Skeletal muscle tissue (tissue), 4 donors: ENCODE data around the gene LRRC8E. TPM values are rescaled to one million over a fixed set of nuclear protein-coding genes. Genes with fewer than 3 reads are reported as not detected.

Source experiments
- H3K27ac ChIP-seq: one replicate; pipeline ENCODE4 v1.7.0; 2013; ENCODE audit warnings: mild to moderate bottlenecking, low read depth, low read length, inconsistent platforms
- H3K27me3 ChIP-seq, 3 donors: one replicate each; pipeline ENCODE4 v1.7.0; 2013; ENCODE audit warnings: low read length in 3 of 3; ENCODE audit not compliant: control insufficient read depth in 3 of 3, insufficient read depth in 3 of 3
- H3K36me3 ChIP-seq, 3 donors: one replicate each; pipeline ENCODE4 v1.7.0; 2013; ENCODE audit warnings: low read length in 3 of 3; ENCODE audit not compliant: control insufficient read depth in 3 of 3, insufficient read depth in 3 of 3
- H3K4me1 ChIP-seq, 3 donors: one replicate each; pipeline ENCODE4 v1.7.0; 2013; ENCODE audit warnings: low read length in 3 of 3, mild to moderate bottlenecking in 3 of 3; ENCODE audit not compliant: control insufficient read depth in 3 of 3, insufficient read depth in 3 of 3
- H3K4me3 ChIP-seq, 3 donors: one replicate each; pipeline ENCODE4 v1.7.0; 2013; ENCODE audit warnings: low read length in 3 of 3
- H3K9ac ChIP-seq, 3 donors: one replicate each; pipeline ENCODE4 v1.7.0; 2013; ENCODE audit warnings: low read length in 3 of 3, mild to moderate bottlenecking in 3 of 3, moderate library complexity in 2 of 3, low read depth in 1 of 3
- H3K9me3 ChIP-seq, 3 donors: one replicate each; pipeline ENCODE4 v1.7.0; 2013; ENCODE audit warnings: low read length in 3 of 3; ENCODE audit not compliant: control insufficient read depth in 3 of 3
- total RNA-seq: library from RNA; depleted of rRNA; stranded (reverse); fragments of >200 nt; gene quantifications from one replicate; pipeline ENCODE4 v1.2.3, GENCODE V29; 2014
- donor health status: Osteomylitis.

The LRRC8E gene
- total RNA-seq, 1 donor from 2014 or later, result under 0.01 TPM

GRCh38 chr19:7941895-7942596 lies 53.7 kb downstream of the LRRC8E start:
- no peaks in the 10 kb centered on the region for H3K27me3 ChIP-seq
- peak overlapping the region in 2 of 3 donors; percentile 78 to 97 for H3K4me3 ChIP-seq
- peaks cover 19 to 28% (median 23%) of the 10 kb centered on the region in 3 donors for H3K36me3 ChIP-seq
- H3K9me3 ChIP-seq, result no peaks in the 10 kb centered on the region
- H3K27ac ChIP-seq, result no peak overlapping the region
- H3K9ac ChIP-seq, result peak overlapping the region in 1 of 3 donors; percentile 99
- peaks cover 20 to 29% (median 25%) of the 10 kb centered on the region in 3 donors for H3K4me1 ChIP-seq

GRCh38 chr19:7942981-7943443 lies 54.7 kb downstream of the LRRC8E start:
- peak overlapping the region; percentile 98 to 99 (median 99) for H3K9ac ChIP-seq
- H3K9me3 ChIP-seq, result no peaks in the 10 kb centered on the region
- peaks cover 12 to 22% (median 19%) of the 10 kb centered on the region in 3 donors for H3K36me3 ChIP-seq
- H3K27me3 ChIP-seq, result no peaks in the 10 kb centered on the region
- H3K4me1 ChIP-seq, result peaks cover 20 to 29% (median 25%) of the 10 kb centered on the region in 3 donors
- H3K4me3 ChIP-seq, result peak overlapping the region; percentile 78 to 97 (median 92)
- peak overlapping the region; percentile 100 for H3K27ac ChIP-seq

GRCh38 chr19:7943444-7944176 lies 55.3 kb downstream of the LRRC8E start, which contains the start of gene TIMM44:
Gene TIMM44, minus strand, starts transcription at chr19:7943666. Its CDS starts 15 bp downstream, at chr19:7943651.
- Histone ChIP-seq H3K36me3 (peaks cover 12 to 21% (median 19%) of the 10 kb centered on the region in 3 donors), H3K27ac (peak within 1 kb of the TSS; percentile 100), H3K27me3 (no peaks in the 10 kb centered on the region), H3K9me3 (no peaks in the 10 kb centered on the region), H3K4me3 (peak within 1 kb of the TSS; percentile 79 to 97 (median 95)), H3K4me1 (peaks cover 20 to 29% (median 25%) of the 10 kb centered on the region in 3 donors), H3K9ac (peak within 1 kb of the TSS; percentile 98 to 99 (median 99))

- H3K9ac ChIP-seq, result peak overlapping the region; percentile 69 to 90 (median 88)
- H3K4me3 ChIP-seq, result peak overlapping the region; percentile 79 to 95 (median 95)
- peaks cover 12 to 15% (median 15%) of the 10 kb centered on the region in 3 donors for H3K36me3 ChIP-seq
Measured at GRCh38 chr19:7944177-7944761, 56.0 kb downstream of the LRRC8E start.

GRCh38 chr19:7947939-7948338 lies 59.6 kb downstream of the LRRC8E start:
- H3K27ac ChIP-seq, result no peak overlapping the region
- peaks cover 21 to 27% (median 21%) of the 10 kb centered on the region in 3 donors for H3K4me1 ChIP-seq
- no peak overlapping the region for H3K9ac ChIP-seq
- H3K9me3 ChIP-seq, result no peaks in the 10 kb centered on the region
- no peaks in the 10 kb centered on the region for H3K36me3 ChIP-seq
- no peak overlapping the region for H3K4me3 ChIP-seq
- H3K27me3 ChIP-seq, result no peaks in the 10 kb centered on the region

More at GRCh38 chr19:7944177-7944761, 56.0 kb downstream of the LRRC8E start:
- Histone ChIP-seq H3K27ac (peak overlapping the region; percentile 100), H3K4me1 (peaks cover 20 to 29% (median 25%) of the 10 kb centered on the region in 3 donors), H3K27me3 (no peaks in the 10 kb centered on the region), H3K9me3 (no peaks in the 10 kb centered on the region)

Other genes starting within 250 kb of the LRRC8E start
- gene RETN, start 219.5 kb upstream of the LRRC8E start, total RNA-seq, result 3.7 TPM
- not detected for gene MCEMP1, start 211.4 kb upstream of the LRRC8E start, total RNA-seq
- gene TRAPPC5, start 207.7 kb upstream of the LRRC8E start, total RNA-seq, result 9.4 TPM
- gene FCER2, start 186.4 kb upstream of the LRRC8E start, total RNA-seq, result under 0.01 TPM
- gene CLEC4G, start 156.4 kb upstream of the LRRC8E start, total RNA-seq, result 0.52 TPM
- gene CD209, start 141.0 kb upstream of the LRRC8E start, total RNA-seq, result 5.2 TPM
- not detected for gene CLEC4M, start 125.3 kb upstream of the LRRC8E start, total RNA-seq
- gene EVI5L, start 58.3 kb upstream of the LRRC8E start, total RNA-seq, result 9.4 TPM
- gene PRR36, start 14.1 kb upstream of the LRRC8E start, total RNA-seq, result not detected
- gene MAP2K7, start 15.4 kb downstream of the LRRC8E start, total RNA-seq, result 9.4 TPM
- 1.6 TPM for gene TGFBR3L, start 26.3 kb downstream of the LRRC8E start, total RNA-seq
- 6.3 TPM for gene SNAPC2, start 31.8 kb downstream of the LRRC8E start, total RNA-seq
- gene CTXN1, start 37.6 kb downstream of the LRRC8E start, total RNA-seq, result 0.52 TPM
- gene TIMM44, start 55.2 kb downstream of the LRRC8E start, total RNA-seq, result 36.0 TPM
- gene ELAVL1, start 117.1 kb downstream of the LRRC8E start, total RNA-seq, result 16.7 TPM
- not detected for gene CCL25, start 164.2 kb downstream of the LRRC8E start, total RNA-seq